Activated T-cell treated with anti-CD3 and anti-CD28 coated beads, Interleukin-2, amount 50 U/mL, for 48 hours (primary cell): Measurements from ENCODE around the gene ALDH8A1.

Experiments used
- DNase-seq, 2 experiments: peaks; one replicate each; pipeline ENCODE4 v3.0.0-alpha.2; 2020

The ALDH8A1 gene

GRCh38 chr6:134948691-134949090 lies 1.2 kb downstream of the ALDH8A1 start:
- DNase-seq: no peak

DNA sequence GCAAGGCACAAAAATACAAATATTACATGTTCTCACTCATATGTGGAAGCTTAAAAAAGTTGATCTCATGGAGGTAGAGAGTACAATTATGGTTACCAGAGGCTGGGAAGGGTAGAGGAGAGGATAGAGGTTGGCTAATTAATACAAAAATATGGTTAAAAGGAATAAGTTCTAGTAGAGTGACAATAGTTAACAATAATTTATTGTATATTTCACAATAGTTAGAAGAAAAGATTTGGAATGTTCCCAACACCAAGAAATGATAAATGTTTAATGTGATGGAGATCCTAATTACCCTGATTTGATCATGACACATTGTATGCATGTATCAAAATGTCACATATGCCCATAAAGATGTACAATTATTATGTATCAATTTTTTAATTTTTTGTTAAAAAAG lies 1.8 kb downstream of the ALDH8A1 start:
- DNase-seq: no peak

DNA sequence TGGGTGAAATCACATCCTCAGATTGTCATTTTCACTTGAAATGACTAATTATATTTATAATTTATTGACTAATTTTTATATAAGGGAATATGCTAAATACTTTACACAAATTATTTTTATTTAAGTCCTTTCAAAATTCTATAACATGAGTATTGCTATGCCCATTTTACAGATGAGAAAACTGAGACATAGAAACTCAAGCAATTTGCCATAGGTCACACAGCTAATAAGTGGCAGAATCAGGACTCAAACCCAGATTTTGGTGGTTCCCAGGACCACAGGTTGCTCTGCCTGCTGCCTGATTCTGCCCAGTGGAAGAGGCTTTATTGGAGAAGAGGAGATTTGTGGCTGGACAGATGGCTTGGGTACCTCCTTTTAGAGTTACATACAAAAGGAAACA lies 4.9 kb downstream of the ALDH8A1 start:
- DNase-seq: no peak

GRCh38 chr6:134943522-134944111 lies 6.3 kb downstream of the ALDH8A1 start:
- no peak for DNase-seq

- peak; percentile 61 to 69 for DNase-seq
Observed at GRCh38 chr6:134938896-134939295, 11.0 kb downstream of the ALDH8A1 start.

DNA sequence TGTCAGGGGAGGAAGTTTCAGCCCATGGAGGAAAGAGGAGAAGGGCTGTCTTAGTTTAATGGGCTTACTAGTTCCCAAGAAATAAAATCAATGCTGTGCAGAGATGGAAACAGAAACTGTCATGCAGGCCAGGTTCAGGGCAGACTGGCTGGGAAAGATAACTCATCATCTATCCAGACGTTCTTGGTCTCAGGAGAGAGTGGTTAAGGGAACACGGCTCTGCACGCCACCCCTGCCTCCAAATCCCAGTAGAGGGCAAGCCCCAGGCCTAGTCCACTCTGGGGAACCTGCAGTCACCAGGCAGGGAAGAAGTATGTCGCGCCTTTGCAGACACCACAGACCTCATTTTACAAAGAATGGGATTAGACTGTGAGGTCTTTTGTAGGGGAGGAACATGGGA lies 12.5 kb downstream of the ALDH8A1 start:
- no peak for DNase-seq

GRCh38 chr6:134936931-134937330 lies 13.0 kb downstream of the ALDH8A1 start:
- DNase-seq: no peak

DNA sequence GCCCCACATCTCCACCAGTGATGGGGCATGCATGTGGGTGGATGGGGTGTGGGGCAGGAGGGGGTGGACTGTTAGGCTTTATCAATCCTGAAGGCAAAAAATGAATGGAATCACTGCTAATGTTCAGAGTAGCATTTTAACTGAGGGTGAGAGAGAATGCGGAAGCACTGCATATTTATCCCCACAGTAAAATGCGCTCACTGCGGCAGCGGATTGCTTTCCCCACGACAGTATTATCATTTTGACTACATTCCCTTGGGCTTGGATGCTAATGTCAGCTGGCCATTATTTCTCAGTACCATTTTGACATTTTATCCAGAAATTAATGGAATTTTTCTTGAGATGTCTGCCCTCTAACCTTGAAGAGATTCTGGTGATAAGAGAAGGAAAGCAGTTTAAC lies 13.4 kb downstream of the ALDH8A1 start:
- no peak for DNase-seq

DNA sequence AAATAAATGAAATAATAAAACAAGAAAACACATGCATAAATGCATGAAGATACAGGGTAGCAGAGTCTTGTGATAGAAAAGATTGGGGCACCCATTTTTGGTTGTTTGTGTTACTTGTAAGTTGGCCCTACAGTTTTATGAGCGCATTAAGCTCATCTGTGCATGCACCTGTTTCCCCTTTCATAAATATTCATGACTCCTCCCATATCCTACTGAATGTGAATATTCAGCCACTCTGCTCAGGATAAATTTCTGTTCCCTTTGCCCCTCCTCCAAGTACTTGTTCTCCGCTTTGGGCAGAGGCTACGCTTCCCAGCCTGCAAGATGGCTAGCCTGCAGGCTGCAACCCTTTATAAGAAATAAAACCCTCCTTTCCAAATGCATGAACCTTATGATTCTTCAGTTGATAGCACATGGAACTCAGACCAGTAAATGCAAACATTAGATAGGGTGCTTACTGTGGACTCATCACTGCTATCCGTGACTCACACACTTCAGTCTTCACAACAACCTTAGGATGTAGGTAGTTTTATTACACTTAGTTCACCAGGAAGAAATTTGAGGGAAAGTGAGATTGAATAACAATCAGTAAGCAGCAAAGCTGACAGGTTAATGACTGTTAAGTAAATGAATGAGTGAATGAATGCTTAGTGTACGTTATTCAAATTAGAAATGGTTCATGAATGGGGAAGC lies 15.0 kb downstream of the ALDH8A1 start:
- DNase-seq: no peak

DNA sequence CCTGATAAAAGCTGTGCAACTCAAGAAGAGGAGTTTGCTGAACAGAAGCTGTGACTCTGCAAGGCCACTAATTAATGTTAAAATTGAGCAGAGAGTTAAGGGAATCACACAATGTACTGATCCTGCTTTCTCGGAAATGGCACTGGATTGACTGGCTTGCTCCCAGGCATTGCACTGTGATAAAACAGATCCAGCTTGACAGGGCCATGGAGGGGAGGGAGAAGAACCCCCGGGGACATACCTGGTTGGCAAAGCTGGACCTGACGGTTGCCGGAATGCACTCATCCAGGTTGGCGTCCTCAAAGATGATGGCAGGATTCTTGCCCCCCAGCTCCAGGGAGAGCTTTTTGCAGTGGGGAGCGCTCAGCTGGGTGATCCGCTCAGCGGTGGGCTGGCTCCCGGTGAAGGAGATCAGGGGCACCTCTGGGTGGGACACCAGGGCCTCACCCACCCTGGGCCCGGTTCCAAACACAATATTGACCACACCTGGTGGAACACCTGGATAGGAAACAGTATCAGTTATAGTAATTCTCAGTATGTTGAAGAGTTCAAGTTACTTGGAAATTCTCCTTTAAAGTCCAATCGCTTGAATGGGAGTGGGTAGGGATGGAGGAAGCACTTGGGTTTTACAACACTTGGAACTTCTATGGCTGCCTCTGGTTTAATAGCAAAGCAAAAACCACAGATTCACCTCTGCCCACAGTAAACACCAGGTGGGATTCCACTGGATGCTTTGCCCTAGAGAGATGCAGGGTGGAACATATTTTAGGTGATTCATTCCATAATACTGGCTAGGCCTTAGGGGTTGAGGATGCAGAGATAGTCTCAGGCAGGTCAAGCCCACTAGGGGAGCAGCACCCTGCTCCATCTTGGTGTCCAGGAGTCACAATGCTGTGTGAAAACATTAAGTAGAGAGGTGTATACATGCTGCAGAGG lies 17.1 kb downstream of the ALDH8A1 start:
- DNase-seq: no peak

GRCh38 chr6:134932098-134932497 lies 17.8 kb downstream of the ALDH8A1 start:
- DNase-seq: no peak

- no peak for DNase-seq
Observed at GRCh38 chr6:134930463-134930862, 19.4 kb downstream of the ALDH8A1 start.

GRCh38 chr6:134928151-134928900 lies 21.6 kb downstream of the ALDH8A1 start:
- DNase-seq: no peak

GRCh38 chr6:134925800-134926199 lies 24.1 kb downstream of the ALDH8A1 start:
- DNase-seq: no peak

DNA sequence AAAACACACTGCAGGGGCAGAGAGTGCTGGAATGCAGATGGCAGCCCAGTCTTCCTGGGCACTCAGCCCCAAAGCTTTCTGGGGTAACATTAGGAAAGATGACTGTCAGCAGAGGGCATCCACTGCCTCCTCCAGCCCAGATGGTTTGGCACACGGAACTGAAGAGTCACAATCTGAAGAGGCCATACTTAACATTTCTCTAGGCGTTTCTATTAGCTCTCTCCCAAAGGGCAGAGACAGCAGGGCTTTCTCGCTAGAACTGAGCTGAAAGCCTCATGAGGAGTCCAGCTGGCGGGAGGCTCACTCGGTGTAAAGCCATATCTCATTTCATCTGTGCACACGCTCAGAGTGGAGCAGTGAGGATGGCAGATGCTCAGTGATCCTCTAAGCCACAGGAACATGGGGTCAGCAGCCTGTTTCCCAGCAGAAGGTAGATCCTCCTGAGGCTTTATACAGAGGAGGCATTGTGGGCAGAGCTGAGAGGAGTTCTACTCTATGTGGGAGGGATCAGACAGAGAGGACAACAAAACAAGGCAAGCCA lies 28.1 kb downstream of the ALDH8A1 start:
- DNase-seq: no peak

GRCh38 chr6:134921276-134921675 lies 28.6 kb downstream of the ALDH8A1 start:
- no peak for DNase-seq

- DNase-seq: no peak
Observed at GRCh38 chr6:134920422-134920821, 29.5 kb downstream of the ALDH8A1 start.

- no peak for DNase-seq
Observed at GRCh38 chr6:134918418-134918961, 31.4 kb downstream of the ALDH8A1 start.

DNA sequence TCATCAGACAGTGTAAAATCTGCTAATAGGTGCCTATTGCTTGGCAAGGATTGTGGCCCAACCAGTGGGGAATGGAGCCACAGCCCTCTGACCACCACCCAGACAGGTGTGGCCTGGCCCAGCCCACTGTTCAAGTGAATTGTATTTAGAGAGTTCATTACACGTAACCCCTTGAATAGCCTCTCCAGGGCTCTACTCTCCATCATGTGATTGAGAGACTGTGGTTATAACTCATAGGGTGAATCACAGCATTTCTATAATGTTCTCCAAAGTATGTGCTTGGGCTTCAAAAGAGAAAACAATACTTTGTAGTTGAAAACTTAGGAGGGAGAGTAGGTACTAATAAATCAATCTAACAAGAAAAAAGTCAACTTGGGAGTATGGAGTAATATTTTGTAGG lies 38.4 kb downstream of the ALDH8A1 start:
- no peak for DNase-seq

DNA sequence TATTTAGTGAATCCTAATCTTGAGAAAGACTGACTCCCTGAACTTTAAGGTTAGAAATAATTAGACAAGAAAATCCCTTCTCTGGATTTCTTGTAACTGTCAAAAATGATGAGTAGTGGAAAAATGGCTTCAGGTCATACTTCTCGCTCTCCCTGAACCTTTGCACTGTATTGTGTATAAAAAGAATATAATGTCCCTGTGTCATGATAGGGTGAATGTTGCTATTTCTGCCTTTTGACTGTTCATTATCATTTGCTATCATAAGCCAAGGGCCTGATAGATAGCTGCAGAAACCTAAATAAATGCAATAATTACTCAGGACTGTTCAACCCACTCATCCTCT lies 39.3 kb downstream of the ALDH8A1 start:
- DNase-seq: no peak

GRCh38 chr6:134909701-134910592 lies 40.0 kb downstream of the ALDH8A1 start:
- DNase-seq: no peak
